Chondrocyte (in vitro differentiated cells): ENCODE results near the gene INPP4B. TPM values are rescaled to one million over a fixed set of nuclear protein-coding genes. Genes with fewer than 3 reads are reported as not detected.

Experiments
- DNase-seq: peaks from one replicate; pipeline ENCODE4 v3.0.0; 2021; ENCODE audit warnings: mixed read lengths, low spot score
- H3K27ac Mint-ChIP-seq: one replicate; pipeline ENCODE4 v1.8.0; 2021; ENCODE audit warnings: mild to moderate bottlenecking, moderate library complexity, mixed read lengths; ENCODE audit not compliant: unreplicated experiment
- H3K27me3 Mint-ChIP-seq: 2 replicates; pipeline ENCODE4 v1.8.0; 2021; ENCODE audit warnings: low read depth, mixed read lengths
- H3K36me3 Mint-ChIP-seq: 2 replicates; pipeline ENCODE4 v1.8.0; 2021; ENCODE audit warnings: low read depth, mixed read lengths
- H3K4me1 Mint-ChIP-seq: 2 replicates; pipeline ENCODE4 v1.8.0; 2021; ENCODE audit warnings: low read depth, mild to moderate bottlenecking, mixed read lengths
- H3K4me3 Mint-ChIP-seq: one replicate; pipeline ENCODE4 v1.8.0; 2021; ENCODE audit warnings: mild to moderate bottlenecking, moderate library complexity, mixed read lengths; ENCODE audit not compliant: unreplicated experiment
- H3K9me3 Mint-ChIP-seq: 2 replicates; pipeline ENCODE4 v1.8.0; 2021; ENCODE audit warnings: low read depth, mixed read lengths
- CTCF ChIP-seq: fragments of 200-600 bp; sonication (generic); IDR thresholded peaks from 2 replicates; pipeline ENCODE4 v1.5.0; 2021; ENCODE audit warnings: antibody characterized with exemption, mild to moderate bottlenecking, moderate library complexity
- total RNA-seq: library from RNA; stranded (reverse); gene quantifications from 3 replicates; pipeline ENCODE4 v1.2.1, GENCODE V29; 2021

INPP4B gene
- total RNA-seq, 1 donor from 2014 or later: 30.0 TPM

- Mint-ChIP-seq H3K9me3 (no peaks in the 10 kb centered on the region), H3K27me3 (peaks cover 9% of the 10 kb centered on the region), H3K27ac (no peak overlapping the region), H3K4me3 (no peak overlapping the region), H3K36me3 (peaks cover 3% of the 10 kb centered on the region), H3K4me1 (peaks cover 4% of the 10 kb centered on the region)
- no peak for DNase-seq
- TF ChIP-seq CTCF: no peak
Measured at GRCh38 chr4:142858965-142859364, 12.9 kb upstream of the INPP4B start.

- no peak for DNase-seq
- no peak for TF ChIP-seq CTCF
- Mint-ChIP-seq H3K4me1 (peaks cover 4% of the 10 kb centered on the region), H3K9me3 (no peaks in the 10 kb centered on the region), H3K36me3 (peaks cover 3% of the 10 kb centered on the region), H3K4me3 (no peak overlapping the region), H3K27me3 (peaks cover 9% of the 10 kb centered on the region), H3K27ac (no peak overlapping the region)
Measured at GRCh38 chr4:142858446-142858845, 12.3 kb upstream of the INPP4B start.

- Mint-ChIP-seq H3K4me3 (no peak overlapping the region), H3K27me3 (peaks cover 7% of the 10 kb centered on the region), H3K27ac (no peak overlapping the region), H3K36me3 (peaks cover 3% of the 10 kb centered on the region), H3K9me3 (no peaks in the 10 kb centered on the region), H3K4me1 (peaks cover 4% of the 10 kb centered on the region)
- no peak for TF ChIP-seq CTCF
- no peak for DNase-seq
Measured at GRCh38 chr4:142856576-142856975, 10.5 kb upstream of the INPP4B start.

- peak; percentile 55 for TF ChIP-seq CTCF
- Mint-ChIP-seq H3K4me3 (no peak overlapping the region), H3K27me3 (peaks cover 6% of the 10 kb centered on the region), H3K27ac (no peak overlapping the region), H3K9me3 (no peaks in the 10 kb centered on the region), H3K36me3 (no peaks in the 10 kb centered on the region), H3K4me1 (peaks cover 4% of the 10 kb centered on the region)
- DNase-seq: no peak
Measured at GRCh38 chr4:142850478-142850877, 4.4 kb upstream of the INPP4B start.

GRCh38 chr4:142846729-142847596 is 862 bp upstream of the INPP4B start:
- H3K9me3 Mint-ChIP-seq: no peaks in the 10 kb centered on the region
- no peak overlapping the region for H3K27ac Mint-ChIP-seq
- peaks cover 11% of the 10 kb centered on the region for H3K27me3 Mint-ChIP-seq
- peak overlapping the region; percentile 94 for H3K4me3 Mint-ChIP-seq
- no peak for DNase-seq
- peak; percentile 67 for TF ChIP-seq CTCF
- H3K4me1 Mint-ChIP-seq: peaks cover 8% of the 10 kb centered on the region
- H3K36me3 Mint-ChIP-seq: no peaks in the 10 kb centered on the region
